Measurements from ENCODE around the gene HS1BP3. TPM values are rescaled to one million over a fixed set of nuclear protein-coding genes. Genes with fewer than 3 reads are reported as not detected.

HS1BP3 gene
- total and polyA plus RNA-seq, 2 of the 13 experiments (the other 11 are each of a cell fraction or from before 2014, with no cell fraction given) = 15.2 to 22.0 TPM

GRCh38 chr2:20666005-20666303 lies 15.1 kb upstream of the HS1BP3 start:
- POLR2A ChIA-PET = interaction anchor here (0.7 to 8.5 kb wide), 13 partner anchors 9 to 371 kb away, joined by 3 to 216 read pairs (median 5); partner anchors contain the start of genes HS1BP3, LDAH and RHOB
- Histone ChIP-seq H3K36me3 (replicated peaks in 1 of 2; ENCODE audit: control insufficient read depth in 1 of 2, insufficient read depth in 2 of 2, low read length in 2 of 2) (no peaks in the 10 kb centered on the region; a peak in 1 of 5 replicates), H3K9ac (ENCODE audit: insufficient read depth, low read depth, low read length) (peak overlapping the region; percentile 35; the same call in 1 of the 2 replicates), H3K27ac (ENCODE audit: extremely low read length, insufficient read depth, low read length) (peak overlapping the region; percentile 61), H3K79me2 (ENCODE audit: insufficient read depth, low read length) (peaks cover 17% of the 10 kb centered on the region), H3K4me3 (replicated peaks in 1 of 3; ENCODE audit: insufficient read depth in 1 of 3, low read depth in 2 of 3, low read length in 3 of 3) (peak overlapping the region; percentile 63 to 87 (median 87)), H3K4me1 (ENCODE audit: insufficient read depth, low read length) (peaks cover 54% of the 10 kb centered on the region), H4K20me1 (ENCODE audit: insufficient read depth, low read length) (no peaks in the 10 kb centered on the region), H3K9me3 (ENCODE audit: low read length) (no peaks in the 10 kb centered on the region), H2AFZ (ENCODE audit: low read length) (no peak overlapping the region), H3K27me3 (ENCODE audit: control insufficient read depth in 1 of 2, insufficient read depth in 2 of 2, low read length in 2 of 2) (peaks cover 20 to 43% of the 10 kb centered on the region in 2 experiments; a peak in 4 of 5 replicates), H3K4me2 (ENCODE audit: low read depth, low read length) (peak overlapping the region; percentile 98)
- 2% methylated on average over 22 of the region's 34 CpGs for WGBS (ENCODE audit: low lambda C conversion rate)
- DNase-seq (ENCODE audit: low spot score) (no peak), ATAC-seq (peak; percentile 35), FAIRE-seq (no peak)
- BruUV-seq (replicated peaks) = TSS peak; percentile 56
- in situ Hi-C loops (cut with HindIII; ENCODE audit: extremely low pct_ligation_motif_present, low pct_unique_long_range_greater_than_20kb) (loop anchor here (10.0 to 25.0 kb wide), 2 partner anchors 296 to 499 kb away; no protein-coding TSS in a partner anchor), intact Hi-C loops (cut with micrococcal nuclease; ENCODE audit: unreplicated experiment) (loop anchor here (1.0 to 10.0 kb wide), 3 partner anchors 10 to 649 kb away; partner anchors contain the start of gene LDAH)
- CTCF ChIA-PET (ENCODE audit: low intra/inter-chr PET ratio, low total read pairs) = interaction anchor here (2.0 kb wide), 1 partner anchor 10 kb away, joined by 12 read pairs; no protein-coding TSS in a partner anchor
- TF ChIP-seq ZNF253 (CRISPR knock-in tag; IDR thresholded peaks at IDR 0.05; ENCODE audit: borderline replicate concordance) (no peak), ZNF691 (CRISPR knock-in tag; IDR thresholded peaks at IDR 0.05; ENCODE audit: borderline replicate concordance, low read depth) (no peak), SOX6 (IDR thresholded peaks at IDR 0.05) (no peak), SOX6 (CRISPR knock-in tag; IDR thresholded peaks at IDR 0.05) (peak; percentile 42), ZNF883 (CRISPR knock-in tag; IDR thresholded peaks at IDR 0.05; ENCODE audit: not compliant biosample characterization) (no peak), CREB1 (IDR thresholded peaks at IDR 0.05) (no peak), CREB1 (CRISPR knock-in tag; IDR thresholded peaks at IDR 0.05) (no peak), ZNF235 (CRISPR knock-in tag; IDR thresholded peaks at IDR 0.05; ENCODE audit: borderline replicate concordance) (0 out of 2 replicates have a peak, but pooled peaks have one; percentile 79), SPEN (CRISPR knock-in tag; IDR thresholded peaks at IDR 0.05; ENCODE audit: low read depth) (no peak), KMT2A (CRISPR knock-in tag; IDR thresholded peaks at IDR 0.05) (0 out of 2 replicates have a peak, but pooled peaks have one; percentile 35), ZFP62 (CRISPR knock-in tag; IDR thresholded peaks at IDR 0.05) (no peak), REPIN1 (CRISPR knock-in tag; IDR thresholded peaks at IDR 0.05; ENCODE audit: borderline replicate concordance, low read depth) (no peak), ZNF446 (CRISPR knock-in tag; IDR thresholded peaks at IDR 0.05) (no peak; the same call in 1 of the 2 replicates), ZNF232 (CRISPR knock-in tag; IDR thresholded peaks at IDR 0.05; ENCODE audit: borderline replicate concordance) (0 out of 2 replicates have a peak, but pooled peaks have one; percentile 14), PAWR (CRISPR knock-in tag; IDR thresholded peaks at IDR 0.05; ENCODE audit: borderline replicate concordance) (no peak)
- TF ChIP-seq, protein P1, sequence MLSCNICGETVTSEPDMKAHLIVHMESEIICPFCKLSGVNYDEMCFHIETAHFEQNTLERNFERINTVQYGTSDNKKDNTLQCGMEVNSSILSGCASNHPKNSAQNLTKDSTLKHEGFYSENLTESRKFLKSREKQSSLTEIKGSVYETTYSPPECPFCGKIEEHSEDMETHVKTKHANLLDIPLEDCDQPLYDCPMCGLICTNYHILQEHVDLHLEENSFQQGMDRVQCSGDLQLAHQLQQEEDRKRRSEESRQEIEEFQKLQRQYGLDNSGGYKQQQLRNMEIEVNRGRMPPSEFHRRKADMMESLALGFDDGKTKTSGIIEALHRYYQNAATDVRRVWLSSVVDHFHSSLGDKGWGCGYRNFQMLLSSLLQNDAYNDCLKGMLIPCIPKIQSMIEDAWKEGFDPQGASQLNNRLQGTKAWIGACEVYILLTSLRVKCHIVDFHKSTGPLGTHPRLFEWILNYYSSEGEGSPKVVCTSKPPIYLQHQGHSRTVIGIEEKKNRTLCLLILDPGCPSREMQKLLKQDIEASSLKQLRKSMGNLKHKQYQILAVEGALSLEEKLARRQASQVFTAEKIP (CRISPR knock-in tag; IDR thresholded peaks at IDR 0.05; ENCODE audit: borderline replicate concordance) = no peak
- TF ChIP-seq, protein P2, sequence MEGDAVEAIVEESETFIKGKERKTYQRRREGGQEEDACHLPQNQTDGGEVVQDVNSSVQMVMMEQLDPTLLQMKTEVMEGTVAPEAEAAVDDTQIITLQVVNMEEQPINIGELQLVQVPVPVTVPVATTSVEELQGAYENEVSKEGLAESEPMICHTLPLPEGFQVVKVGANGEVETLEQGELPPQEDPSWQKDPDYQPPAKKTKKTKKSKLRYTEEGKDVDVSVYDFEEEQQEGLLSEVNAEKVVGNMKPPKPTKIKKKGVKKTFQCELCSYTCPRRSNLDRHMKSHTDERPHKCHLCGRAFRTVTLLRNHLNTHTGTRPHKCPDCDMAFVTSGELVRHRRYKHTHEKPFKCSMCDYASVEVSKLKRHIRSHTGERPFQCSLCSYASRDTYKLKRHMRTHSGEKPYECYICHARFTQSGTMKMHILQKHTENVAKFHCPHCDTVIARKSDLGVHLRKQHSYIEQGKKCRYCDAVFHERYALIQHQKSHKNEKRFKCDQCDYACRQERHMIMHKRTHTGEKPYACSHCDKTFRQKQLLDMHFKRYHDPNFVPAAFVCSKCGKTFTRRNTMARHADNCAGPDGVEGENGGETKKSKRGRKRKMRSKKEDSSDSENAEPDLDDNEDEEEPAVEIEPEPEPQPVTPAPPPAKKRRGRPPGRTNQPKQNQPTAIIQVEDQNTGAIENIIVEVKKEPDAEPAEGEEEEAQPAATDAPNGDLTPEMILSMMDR (CRISPR knock-in tag; IDR thresholded peaks at IDR 0.05) = 0 out of 2 replicates have a peak, but pooled peaks have one; percentile 21
- TF ChIP-seq, protein P3, sequence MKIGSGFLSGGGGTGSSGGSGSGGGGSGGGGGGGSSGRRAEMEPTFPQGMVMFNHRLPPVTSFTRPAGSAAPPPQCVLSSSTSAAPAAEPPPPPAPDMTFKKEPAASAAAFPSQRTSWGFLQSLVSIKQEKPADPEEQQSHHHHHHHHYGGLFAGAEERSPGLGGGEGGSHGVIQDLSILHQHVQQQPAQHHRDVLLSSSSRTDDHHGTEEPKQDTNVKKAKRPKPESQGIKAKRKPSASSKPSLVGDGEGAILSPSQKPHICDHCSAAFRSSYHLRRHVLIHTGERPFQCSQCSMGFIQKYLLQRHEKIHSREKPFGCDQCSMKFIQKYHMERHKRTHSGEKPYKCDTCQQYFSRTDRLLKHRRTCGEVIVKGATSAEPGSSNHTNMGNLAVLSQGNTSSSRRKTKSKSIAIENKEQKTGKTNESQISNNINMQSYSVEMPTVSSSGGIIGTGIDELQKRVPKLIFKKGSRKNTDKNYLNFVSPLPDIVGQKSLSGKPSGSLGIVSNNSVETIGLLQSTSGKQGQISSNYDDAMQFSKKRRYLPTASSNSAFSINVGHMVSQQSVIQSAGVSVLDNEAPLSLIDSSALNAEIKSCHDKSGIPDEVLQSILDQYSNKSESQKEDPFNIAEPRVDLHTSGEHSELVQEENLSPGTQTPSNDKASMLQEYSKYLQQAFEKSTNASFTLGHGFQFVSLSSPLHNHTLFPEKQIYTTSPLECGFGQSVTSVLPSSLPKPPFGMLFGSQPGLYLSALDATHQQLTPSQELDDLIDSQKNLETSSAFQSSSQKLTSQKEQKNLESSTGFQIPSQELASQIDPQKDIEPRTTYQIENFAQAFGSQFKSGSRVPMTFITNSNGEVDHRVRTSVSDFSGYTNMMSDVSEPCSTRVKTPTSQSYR (CRISPR knock-in tag; IDR thresholded peaks at IDR 0.05; ENCODE audit: borderline replicate concordance) = no peak

Measured in HepG2 (cell line).